H9 (cell line): ENCODE measurements around the gene CYTL1. TPM values are rescaled to one million over a fixed set of nuclear protein-coding genes. Genes with fewer than 3 reads are reported as not detected.
A peak's percentile ranks its signal among the peaks of the same experiment; 100 is the strongest.

Source experiments
- DNase-seq: peaks from one replicate; pipeline ENCODE4 v3.0.0-alpha.2; 2017
- H2AFZ ChIP-seq: one replicate; pipeline ENCODE4 v1.6.1; 2013; ENCODE audit warnings: mild to moderate bottlenecking, low read length, control low read depth, moderate library complexity
- H2AK5ac ChIP-seq: 2 replicates; pipeline ENCODE4 v1.6.1; 2013; ENCODE audit warnings: low read length, control low read depth, mixed read lengths; ENCODE audit not compliant: insufficient read length
- H2BK120ac ChIP-seq: one replicate; pipeline ENCODE4 v1.6.1; 2013; ENCODE audit warnings: low read depth, mild to moderate bottlenecking, low read length, control low read depth, inconsistent platforms; ENCODE audit not compliant: poor library complexity, severe bottlenecking
- H2BK12ac ChIP-seq: 2 replicates; pipeline ENCODE4 v1.6.1; 2013; ENCODE audit warnings: low read length, control low read depth, mixed read lengths, low read depth; ENCODE audit not compliant: insufficient read length
- H2BK15ac ChIP-seq: 2 replicates; pipeline ENCODE4 v1.6.1; 2013; ENCODE audit warnings: low read depth, low read length, control low read depth
- H2BK20ac ChIP-seq: one replicate; pipeline ENCODE4 v1.6.1; 2013; ENCODE audit warnings: low read depth, mild to moderate bottlenecking, low read length, control low read depth, inconsistent platforms; ENCODE audit not compliant: poor library complexity, severe bottlenecking
- H2BK5ac ChIP-seq: 2 replicates; pipeline ENCODE4 v1.6.1; 2013; ENCODE audit warnings: low read length, control low read depth, mixed read lengths; ENCODE audit not compliant: insufficient read length
- H3K14ac ChIP-seq: 2 replicates; pipeline ENCODE4 v1.6.1; 2013; ENCODE audit warnings: low read length, control low read depth; ENCODE audit not compliant: insufficient read depth
- H3K18ac ChIP-seq: 2 replicates; pipeline ENCODE4 v1.6.1; 2013; ENCODE audit warnings: low read depth, mild to moderate bottlenecking, mixed read lengths, low read length, control low read depth; ENCODE audit not compliant: insufficient read length
- H3K23ac ChIP-seq: 2 replicates; pipeline ENCODE4 v1.6.1; 2013; ENCODE audit warnings: low read length, control low read depth, mixed read lengths, low read depth; ENCODE audit not compliant: insufficient read length
- H3K23me2 ChIP-seq: 2 replicates; pipeline ENCODE4 v1.6.1; 2013; ENCODE audit warnings: low read depth, mild to moderate bottlenecking, mixed read lengths, low read length, control low read depth; ENCODE audit not compliant: insufficient read length, poor library complexity, severe bottlenecking
- H3K27ac ChIP-seq: 2 replicates; pipeline ENCODE4 v1.5.1; 2013; ENCODE audit warnings: low read length, control low read depth, mixed read lengths, low read depth; ENCODE audit not compliant: insufficient read length
- H3K27me3 ChIP-seq: 2 replicates; pipeline ENCODE4 v1.6.1; 2013; ENCODE audit warnings: low read length, control low read depth, inconsistent platforms; ENCODE audit not compliant: insufficient read depth
- H3K4ac ChIP-seq: 2 replicates; pipeline ENCODE4 v1.6.1; 2013; ENCODE audit warnings: low read depth, mild to moderate bottlenecking, control low read depth, inconsistent platforms, low read length, moderate library complexity
- H3K4me1 ChIP-seq: 2 replicates; pipeline ENCODE4 v1.6.1; 2013; ENCODE audit warnings: low read length, control low read depth, inconsistent platforms; ENCODE audit not compliant: insufficient read depth
- H3K4me2 ChIP-seq: 2 replicates; pipeline ENCODE4 v1.6.1; 2013; ENCODE audit warnings: low read length, control low read depth, mixed read lengths; ENCODE audit not compliant: insufficient read length, insufficient read depth
- H3K56ac ChIP-seq: 2 replicates; pipeline ENCODE4 v1.6.1; 2013; ENCODE audit warnings: low read depth, mild to moderate bottlenecking, mixed read lengths, low read length, control low read depth; ENCODE audit not compliant: insufficient read length
- H3K79me1 ChIP-seq: 2 replicates; pipeline ENCODE4 v1.6.1; 2013; ENCODE audit warnings: low read depth, mild to moderate bottlenecking, moderate library complexity, low read length, control low read depth, inconsistent platforms; ENCODE audit not compliant: insufficient read depth, poor library complexity, severe bottlenecking
- H3K79me2 ChIP-seq: 2 replicates; pipeline ENCODE4 v1.6.1; 2013; ENCODE audit warnings: low read length, control low read depth, inconsistent platforms; ENCODE audit not compliant: insufficient read depth
- H3K9ac ChIP-seq: 2 replicates; pipeline ENCODE4 v1.6.1; 2013; ENCODE audit warnings: low read length, control low read depth, mixed read lengths; ENCODE audit not compliant: insufficient read length; ENCODE audit errors: extremely low read depth
- H3K9me3 ChIP-seq: one replicate; pipeline ENCODE4 v1.6.1; 2013; ENCODE audit warnings: low read depth, low read length, inconsistent platforms; ENCODE audit not compliant: control insufficient read depth
- H3T11ph ChIP-seq: one replicate; pipeline ENCODE4 v1.6.1; 2013; ENCODE audit warnings: mild to moderate bottlenecking, low read length, control low read depth, inconsistent platforms
- H4K20me1 ChIP-seq: one replicate; pipeline ENCODE4 v1.6.1; 2013; ENCODE audit not compliant: control insufficient read depth, insufficient read length, insufficient read depth
- H4K5ac ChIP-seq: 2 replicates; pipeline ENCODE4 v1.6.1; 2013; ENCODE audit warnings: low read depth, mild to moderate bottlenecking, mixed read lengths, low read length, control low read depth; ENCODE audit not compliant: insufficient read length
- H4K8ac ChIP-seq: replicated peaks from 2 replicates; pipeline ENCODE4 v1.6.1; 2013; ENCODE audit warnings: low read length, control low read depth, mixed read lengths, low read depth; ENCODE audit not compliant: insufficient read length
- H4K91ac ChIP-seq: 2 replicates; pipeline ENCODE4 v1.6.1; 2013; ENCODE audit warnings: low read depth, mild to moderate bottlenecking, moderate library complexity, mixed read lengths, low read length, control low read depth; ENCODE audit not compliant: insufficient read length
- H3K27ac Mint-ChIP-seq, 3 experiments: 2 replicates in 2 of 3; 3 replicates in 1 of 3; pipeline ENCODE4 v1.8.0; 2020 to 2021; ENCODE audit warnings: mixed read lengths in 3 of 3, mild to moderate bottlenecking in 1 of 3, moderate library complexity in 1 of 3
- H3K27me3 Mint-ChIP-seq: 2 replicates; pipeline ENCODE4 v1.8.0; 2021; ENCODE audit warnings: low read depth, mild to moderate bottlenecking, moderate library complexity, mixed read lengths
- H3K36me3 Mint-ChIP-seq, 3 experiments: 2 replicates in 2 of 3; 3 replicates in 1 of 3; pipeline ENCODE4 v1.8.0; 2020 to 2021; ENCODE audit warnings: low read depth in 3 of 3, mixed read lengths in 3 of 3; ENCODE audit not compliant: insufficient read depth in 1 of 3
- H3K4me1 Mint-ChIP-seq, 2 experiments: 2 replicates each; pipeline ENCODE4 v1.8.0; 2020; ENCODE audit warnings: mixed read lengths in 2 of 2
- H3K4me3 Mint-ChIP-seq, 2 experiments: 2 replicates in 1 of 2; 3 replicates in 1 of 2; pipeline ENCODE4 v1.8.0; 2020 to 2021; ENCODE audit warnings: mild to moderate bottlenecking in 2 of 2, mixed read lengths in 2 of 2, moderate library complexity in 1 of 2
- H3K9me3 Mint-ChIP-seq, 2 experiments: 2 replicates in 1 of 2; 3 replicates in 1 of 2; pipeline ENCODE4 v1.8.0; 2020; ENCODE audit warnings: mild to moderate bottlenecking in 2 of 2, mixed read lengths in 2 of 2, moderate library complexity in 1 of 2
- CTCF ChIP-seq: fragments of 200-600 bp; sonication (generic); conservative IDR thresholded peaks from 3 replicates; pipeline ENCODE4 v1.8.0; 2021; ENCODE audit warnings: antibody characterized with exemption, mild to moderate bottlenecking
- WGBS: extraction: QIAGEN DNeasy Blood & Tissue Kit; methylation state at CpG from one replicate; pipeline ENCODE4 v1.1.7; 2013; ENCODE audit warnings: missing lambda C conversion rate, low lambda C conversion rate, mixed read lengths; ENCODE audit not compliant: insufficient read length; ENCODE audit errors: extremely low coverage; 5-methylcytosine and 5-hydroxymethylcytosine counted together
- total RNA-seq: library from RNA; stranded (reverse); gene quantifications from 2 replicates; pipeline ENCODE4 v1.2.1, GENCODE V29; 2021

CYTL1 gene
- total RNA-seq, 1 experiment from 2014 or later, result 1.7 TPM

- no peak overlapping the region for H4K91ac ChIP-seq
- no peak overlapping the region for H2BK12ac ChIP-seq
- H2BK120ac ChIP-seq, result no peak overlapping the region
- no peaks in the 10 kb centered on the region for H3K23me2 ChIP-seq
- H3K4me1 ChIP-seq, result no peaks in the 10 kb centered on the region
- H4K20me1 ChIP-seq, result no peaks in the 10 kb centered on the region
- H3K4me1 Mint-ChIP-seq, result no peaks in the 10 kb centered on the region
- no peak overlapping the region for H2BK20ac ChIP-seq
- no peak overlapping the region for H3K14ac ChIP-seq
- H2BK5ac ChIP-seq, result no peak overlapping the region
- H3K4me2 ChIP-seq, result no peak overlapping the region
- H4K8ac ChIP-seq, result no peak overlapping the region
- no peak overlapping the region for H3K56ac ChIP-seq
- H2AK5ac ChIP-seq, result no peak overlapping the region
- no peak overlapping the region for H3K18ac ChIP-seq
- H2BK15ac ChIP-seq, result no peak overlapping the region
- H3K9ac ChIP-seq, result no peak overlapping the region
- H3K4ac ChIP-seq, result no peak overlapping the region
- H3K27ac ChIP-seq, result no peak overlapping the region
- no CpG with 5 or more reads among the region's 5 CpGs for WGBS
- H3K27me3 ChIP-seq, result no peaks in the 10 kb centered on the region
- TF ChIP-seq CTCF, result no peak
- no peak for DNase-seq
- H3K23ac ChIP-seq, result no peak overlapping the region
- 0 out of 7 replicates have a peak overlapping the region, but pooled peaks of 1 of the 3 experiments have one; percentile 55 for H3K27ac Mint-ChIP-seq
- H3K9me3 ChIP-seq, result no peaks in the 10 kb centered on the region
- no peak overlapping the region for H3K4me3 Mint-ChIP-seq
- H3K36me3 Mint-ChIP-seq, result no peaks in the 10 kb centered on the region
- H2AFZ ChIP-seq, result no peak overlapping the region
- H3K27me3 Mint-ChIP-seq, result peaks cover 33% of the 10 kb centered on the region
- no peaks in the 10 kb centered on the region for H3K79me1 ChIP-seq
- 0 out of 2 replicates have a peak, but pooled peaks cover 1% of the 10 kb centered on the region for H3K79me2 ChIP-seq
- H3K9me3 Mint-ChIP-seq, result no peaks in the 10 kb centered on the region
- no peak overlapping the region for H4K5ac ChIP-seq
- no peak overlapping the region for H3T11ph ChIP-seq
Observed at GRCh38 chr4:5012244-5012898, 6.9 kb downstream of the CYTL1 start.
